ENCODE results near the gene IGSF3.
"Not testable (repeated sequence)": the region's sequence is repeated elsewhere in the genome, so short reads cannot be mapped to it uniquely, and the experiment has no call there.

Gene IGSF3

DNA sequence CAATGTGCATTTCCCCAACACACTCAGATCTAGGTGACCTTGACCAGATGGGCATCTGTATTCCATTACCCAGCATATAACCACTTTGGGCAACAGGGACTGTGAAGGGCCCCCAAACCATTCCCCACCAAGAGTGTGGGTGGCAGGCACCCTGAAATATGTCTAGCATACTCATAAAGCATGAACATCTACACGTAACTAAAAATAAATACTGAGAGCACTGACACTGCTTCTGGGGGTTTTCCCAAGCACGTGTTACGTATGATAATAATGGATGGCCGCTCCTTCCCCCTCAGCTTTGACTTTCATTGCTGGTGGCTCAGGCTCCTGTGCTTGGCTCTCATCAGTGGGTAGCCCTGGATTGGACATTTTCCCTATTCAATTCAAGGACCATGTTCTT, 39.1 kb downstream of the IGSF3 start:
- TF ChIP-seq, protein P1, sequence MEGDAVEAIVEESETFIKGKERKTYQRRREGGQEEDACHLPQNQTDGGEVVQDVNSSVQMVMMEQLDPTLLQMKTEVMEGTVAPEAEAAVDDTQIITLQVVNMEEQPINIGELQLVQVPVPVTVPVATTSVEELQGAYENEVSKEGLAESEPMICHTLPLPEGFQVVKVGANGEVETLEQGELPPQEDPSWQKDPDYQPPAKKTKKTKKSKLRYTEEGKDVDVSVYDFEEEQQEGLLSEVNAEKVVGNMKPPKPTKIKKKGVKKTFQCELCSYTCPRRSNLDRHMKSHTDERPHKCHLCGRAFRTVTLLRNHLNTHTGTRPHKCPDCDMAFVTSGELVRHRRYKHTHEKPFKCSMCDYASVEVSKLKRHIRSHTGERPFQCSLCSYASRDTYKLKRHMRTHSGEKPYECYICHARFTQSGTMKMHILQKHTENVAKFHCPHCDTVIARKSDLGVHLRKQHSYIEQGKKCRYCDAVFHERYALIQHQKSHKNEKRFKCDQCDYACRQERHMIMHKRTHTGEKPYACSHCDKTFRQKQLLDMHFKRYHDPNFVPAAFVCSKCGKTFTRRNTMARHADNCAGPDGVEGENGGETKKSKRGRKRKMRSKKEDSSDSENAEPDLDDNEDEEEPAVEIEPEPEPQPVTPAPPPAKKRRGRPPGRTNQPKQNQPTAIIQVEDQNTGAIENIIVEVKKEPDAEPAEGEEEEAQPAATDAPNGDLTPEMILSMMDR (IDR thresholded peaks at IDR 0.05; ENCODE audit: insufficient read depth, low read length, poor library complexity, severe bottlenecking), result no peak
- Histone ChIP-seq H3K36me3 (ENCODE audit: control insufficient read depth, insufficient read depth, low read length) (no peaks in the 10 kb centered on the region), H3K4me3 (replicated peaks; ENCODE audit: low read depth, low read length) (no peak overlapping the region), H3K27me3 (replicated peaks; ENCODE audit: control insufficient read depth, insufficient read depth, low read length) (no peaks in the 10 kb centered on the region)
- peak; percentile 29 for DNase-seq (ENCODE audit: extremely low read depth, insufficient read length)

DNA sequence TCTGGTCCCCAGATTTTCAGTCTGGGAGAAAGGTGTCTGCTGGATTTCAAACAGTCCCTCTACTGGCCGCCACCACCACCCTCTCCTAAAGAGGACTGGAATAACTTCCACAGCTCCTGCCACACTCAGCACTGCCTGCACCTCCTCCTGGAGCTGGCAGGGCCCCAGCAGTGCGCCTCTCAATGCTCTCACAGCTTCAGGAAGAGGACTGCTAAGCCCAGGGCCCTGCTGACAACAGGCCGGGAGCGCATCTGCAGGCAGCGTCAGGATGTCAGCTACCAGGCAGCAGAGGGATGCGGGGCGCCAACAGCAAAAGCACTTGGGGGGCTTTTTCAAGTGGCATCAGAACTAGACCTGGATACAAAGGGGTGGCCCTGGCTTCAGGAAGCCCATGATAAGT, 40.2 kb downstream of the IGSF3 start:
- not testable (repeated sequence) for H3K4me3 ChIP-seq (replicated peaks; ENCODE audit: low read depth, low read length); H3K36me3 ChIP-seq (ENCODE audit: control insufficient read depth, insufficient read depth, low read length); H3K27me3 ChIP-seq (replicated peaks; ENCODE audit: control insufficient read depth, insufficient read depth, low read length)
- peak; percentile 15 for DNase-seq (ENCODE audit: extremely low read depth, insufficient read length)

DNA sequence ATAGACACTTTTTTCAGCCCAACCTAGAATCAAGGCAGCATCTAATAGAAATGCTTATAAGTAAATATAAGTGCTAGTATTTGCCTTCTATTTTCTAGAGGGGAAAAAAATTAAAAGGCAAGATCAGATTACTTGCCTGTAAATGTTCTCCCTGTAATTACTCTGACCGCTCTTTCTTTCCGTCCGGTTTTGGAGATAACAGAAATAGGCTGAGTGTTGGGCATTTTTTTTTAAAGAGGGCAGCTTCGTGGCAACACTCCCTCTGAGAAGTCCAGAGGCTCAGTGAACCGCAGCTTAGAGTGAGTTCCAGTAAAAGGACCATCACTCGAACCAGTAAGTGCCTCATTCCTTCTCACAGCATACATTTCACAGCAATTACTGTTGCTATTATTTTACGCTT, 40.6 kb downstream of the IGSF3 start:
- not testable (repeated sequence) for DNase-seq (ENCODE audit: extremely low read depth, insufficient read length); H3K36me3 ChIP-seq (ENCODE audit: control insufficient read depth, insufficient read depth, low read length); H3K4me3 ChIP-seq (replicated peaks; ENCODE audit: low read depth, low read length); H3K27me3 ChIP-seq (replicated peaks; ENCODE audit: control insufficient read depth, insufficient read depth, low read length)

DNA sequence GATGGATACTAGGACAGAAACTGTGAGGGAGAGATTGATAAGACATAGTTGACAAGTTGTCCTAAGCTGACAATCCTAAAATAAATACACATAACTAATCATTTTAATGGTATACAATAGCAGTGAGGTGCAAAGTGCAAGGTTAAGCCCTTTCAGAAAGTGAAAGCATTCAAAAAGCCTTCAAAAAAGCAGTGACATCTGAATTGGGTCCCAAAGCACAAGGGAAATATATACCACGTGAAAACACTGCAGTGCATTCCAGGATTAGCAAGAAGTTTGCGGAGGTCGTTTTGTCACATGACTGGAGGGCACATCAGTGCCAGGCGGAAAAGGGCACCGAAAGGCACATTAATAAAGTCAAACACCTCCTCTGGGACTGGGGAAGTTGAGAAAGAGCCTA, 42.4 kb downstream of the IGSF3 start:
- not testable (repeated sequence) for H3K36me3 ChIP-seq (ENCODE audit: control insufficient read depth, insufficient read depth, low read length); H3K4me3 ChIP-seq (replicated peaks; ENCODE audit: low read depth, low read length); DNase-seq (ENCODE audit: extremely low read depth, insufficient read length)

DNA sequence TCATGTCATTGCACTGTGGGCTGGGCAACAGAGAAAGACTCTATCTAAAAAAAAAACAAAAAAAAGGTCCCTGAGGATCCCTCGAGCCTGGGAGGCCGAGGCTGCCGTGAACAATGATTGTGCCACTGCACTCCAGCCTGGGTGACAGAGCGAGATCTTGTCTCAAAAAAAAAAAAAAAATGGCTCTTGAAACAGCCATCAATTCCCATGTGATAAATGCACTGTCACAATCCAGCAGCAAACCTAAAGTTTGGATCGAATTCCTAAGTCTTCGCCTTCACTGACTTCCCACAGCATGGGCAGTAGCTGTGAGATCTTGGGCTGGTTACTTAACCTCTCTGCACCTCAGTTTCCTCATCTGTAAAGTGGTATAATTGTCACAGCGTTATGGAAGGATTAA, 43.5 kb downstream of the IGSF3 start:
- DNase-seq (ENCODE audit: extremely low read depth, insufficient read length), result no peak
- H3K27me3 ChIP-seq (replicated peaks; ENCODE audit: control insufficient read depth, insufficient read depth, low read length), result no peaks in the 10 kb centered on the region
- TF ChIP-seq, protein P1 (IDR thresholded peaks at IDR 0.05; ENCODE audit: insufficient read depth, low read length, poor library complexity, severe bottlenecking), result no peak
- no peak overlapping the region for H3K4me3 ChIP-seq (replicated peaks; ENCODE audit: low read depth, low read length)
- no peaks in the 10 kb centered on the region for H3K36me3 ChIP-seq (ENCODE audit: control insufficient read depth, insufficient read depth, low read length)

More for the DNA sequence above, 42.4 kb downstream of the IGSF3 start:
- not testable (repeated sequence) for H3K27me3 ChIP-seq (replicated peaks; ENCODE audit: control insufficient read depth, insufficient read depth, low read length)

DNA sequence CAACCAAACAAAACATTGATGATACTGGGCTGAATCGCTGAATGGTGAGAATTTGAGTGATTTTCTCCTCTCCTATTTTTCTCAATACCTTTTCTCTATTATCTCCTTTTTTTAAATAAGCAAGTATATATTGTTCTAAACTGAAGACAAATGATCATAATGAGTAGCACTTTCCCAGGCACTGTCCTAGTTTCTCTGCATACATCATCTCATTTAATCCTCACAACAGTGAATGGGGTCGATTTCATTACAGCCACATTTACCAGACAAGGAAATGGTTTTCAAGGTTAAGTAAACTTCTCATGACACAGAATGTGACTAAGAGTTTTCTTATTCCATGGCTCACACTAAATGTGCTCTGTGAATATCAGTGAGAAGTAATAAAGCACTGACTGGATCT, 45.0 kb downstream of the IGSF3 start:
- H3K27me3 ChIP-seq (replicated peaks; ENCODE audit: control insufficient read depth, insufficient read depth, low read length); H3K4me3 ChIP-seq (replicated peaks; ENCODE audit: low read depth, low read length); DNase-seq (ENCODE audit: extremely low read depth, insufficient read length); H3K36me3 ChIP-seq (ENCODE audit: control insufficient read depth, insufficient read depth, low read length): not testable (repeated sequence)

DNA sequence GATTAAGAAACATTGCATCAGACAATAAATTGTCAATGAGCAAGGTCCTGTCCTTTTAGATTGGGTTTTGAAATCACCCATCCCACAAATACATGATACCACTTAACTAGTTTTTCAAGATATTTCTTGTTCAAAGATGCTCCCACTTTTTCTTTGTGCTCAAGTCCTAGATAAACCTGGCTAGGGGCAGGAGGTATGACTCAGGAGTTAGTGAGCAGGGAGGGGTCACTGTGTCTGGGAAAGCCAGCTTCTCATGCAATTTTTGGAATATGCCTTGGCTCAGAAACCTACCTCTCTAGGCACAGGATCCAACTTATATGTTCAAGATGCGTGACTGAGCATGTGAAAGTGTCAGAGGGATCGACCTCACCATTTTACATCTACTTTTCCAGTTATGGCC, 45.8 kb downstream of the IGSF3 start:
- not testable (repeated sequence) for DNase-seq (ENCODE audit: extremely low read depth, insufficient read length); H3K27me3 ChIP-seq (replicated peaks; ENCODE audit: control insufficient read depth, insufficient read depth, low read length); H3K36me3 ChIP-seq (ENCODE audit: control insufficient read depth, insufficient read depth, low read length); H3K4me3 ChIP-seq (replicated peaks; ENCODE audit: low read depth, low read length)

DNA sequence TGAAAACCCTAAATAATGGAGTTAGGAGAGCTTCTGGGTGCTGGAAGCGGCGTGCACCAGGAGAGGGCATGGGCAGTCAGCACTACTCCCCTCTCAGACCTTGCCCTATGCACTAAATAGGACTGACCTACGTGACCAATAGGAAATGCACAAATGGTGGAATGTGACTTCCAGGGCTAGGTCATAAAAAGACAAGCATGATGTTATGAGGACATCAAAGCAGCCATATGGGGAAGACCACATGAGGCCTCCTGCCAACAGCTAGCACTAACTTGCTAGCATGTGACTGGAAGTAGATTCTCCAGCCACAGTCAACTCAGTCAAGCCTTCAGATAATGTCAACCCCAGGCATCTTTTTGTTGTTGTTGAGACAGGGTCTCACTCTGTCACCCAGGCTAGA, 47.1 kb downstream of the IGSF3 start:
- not testable (repeated sequence) for H3K4me3 ChIP-seq (replicated peaks; ENCODE audit: low read depth, low read length); H3K36me3 ChIP-seq (ENCODE audit: control insufficient read depth, insufficient read depth, low read length); DNase-seq (ENCODE audit: extremely low read depth, insufficient read length); H3K27me3 ChIP-seq (replicated peaks; ENCODE audit: control insufficient read depth, insufficient read depth, low read length)

DNA sequence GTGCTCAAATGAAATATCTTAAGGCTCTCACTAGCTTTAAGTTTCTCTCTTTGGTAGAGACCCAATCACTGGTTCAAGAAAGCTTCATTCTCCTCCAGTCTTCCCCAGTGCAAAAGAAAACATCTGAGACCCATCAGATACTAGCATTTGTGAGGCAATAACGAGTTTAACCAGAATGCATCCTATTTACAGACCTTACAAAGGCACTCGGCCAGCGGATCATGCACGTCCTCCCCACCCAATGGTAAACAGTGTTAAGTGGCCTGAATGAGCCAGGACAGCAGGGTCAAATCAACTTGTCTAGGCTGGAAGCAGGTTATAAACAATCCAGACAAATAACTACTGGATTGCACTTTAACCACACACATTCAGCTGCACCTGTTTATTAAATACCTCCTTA, 48.4 kb downstream of the IGSF3 start:
- H3K27me3 ChIP-seq (replicated peaks; ENCODE audit: control insufficient read depth, insufficient read depth, low read length); DNase-seq (ENCODE audit: extremely low read depth, insufficient read length); H3K36me3 ChIP-seq (ENCODE audit: control insufficient read depth, insufficient read depth, low read length); H3K4me3 ChIP-seq (replicated peaks; ENCODE audit: low read depth, low read length): not testable (repeated sequence)

DNA sequence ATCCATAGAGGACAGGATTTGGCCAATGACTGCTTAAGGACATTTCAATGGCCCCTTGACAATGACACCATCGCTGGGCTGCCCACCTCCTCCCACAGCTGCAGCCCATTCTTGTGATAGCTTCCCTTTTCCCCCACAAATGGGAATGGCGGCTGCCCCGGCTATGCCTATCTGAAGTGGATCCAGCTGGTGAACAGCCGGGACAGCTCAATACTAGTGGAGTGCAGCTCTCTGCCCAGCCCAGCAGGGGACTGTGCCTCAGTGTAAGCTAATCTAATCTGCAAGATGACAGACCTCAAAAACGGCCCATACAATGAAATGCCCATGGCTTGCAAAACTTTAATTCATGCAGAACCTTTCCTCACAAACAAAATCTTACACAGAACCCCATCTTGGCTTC, 49.7 kb downstream of the IGSF3 start:
- not testable (repeated sequence) for DNase-seq (ENCODE audit: extremely low read depth, insufficient read length); H3K27me3 ChIP-seq (replicated peaks; ENCODE audit: control insufficient read depth, insufficient read depth, low read length); H3K36me3 ChIP-seq (ENCODE audit: control insufficient read depth, insufficient read depth, low read length); H3K4me3 ChIP-seq (replicated peaks; ENCODE audit: low read depth, low read length)

DNA sequence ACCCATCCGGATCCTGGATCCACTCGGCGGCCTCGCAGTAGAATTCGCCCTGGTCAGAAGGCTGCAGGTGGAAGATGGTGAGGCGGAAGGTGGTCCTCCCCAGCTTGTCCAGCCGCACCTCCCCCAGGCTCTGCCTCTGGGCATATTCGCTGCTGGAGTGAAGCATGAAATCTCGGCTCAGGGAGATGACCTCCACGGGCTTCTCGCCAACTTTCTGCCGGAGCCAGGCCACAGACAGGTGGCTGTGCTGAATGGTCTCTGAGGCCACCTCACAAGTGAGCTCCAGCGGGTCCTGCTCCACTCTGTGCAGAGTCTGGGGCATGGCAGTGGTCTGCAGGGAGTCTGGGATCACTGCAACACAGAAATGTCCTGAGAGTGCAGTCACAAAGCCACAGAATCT, 53.7 kb downstream of the IGSF3 start:
- DNase-seq (ENCODE audit: extremely low read depth, insufficient read length); H3K36me3 ChIP-seq (ENCODE audit: control insufficient read depth, insufficient read depth, low read length); H3K4me3 ChIP-seq (replicated peaks; ENCODE audit: low read depth, low read length); H3K27me3 ChIP-seq (replicated peaks; ENCODE audit: control insufficient read depth, insufficient read depth, low read length): not testable (repeated sequence)

DNA sequence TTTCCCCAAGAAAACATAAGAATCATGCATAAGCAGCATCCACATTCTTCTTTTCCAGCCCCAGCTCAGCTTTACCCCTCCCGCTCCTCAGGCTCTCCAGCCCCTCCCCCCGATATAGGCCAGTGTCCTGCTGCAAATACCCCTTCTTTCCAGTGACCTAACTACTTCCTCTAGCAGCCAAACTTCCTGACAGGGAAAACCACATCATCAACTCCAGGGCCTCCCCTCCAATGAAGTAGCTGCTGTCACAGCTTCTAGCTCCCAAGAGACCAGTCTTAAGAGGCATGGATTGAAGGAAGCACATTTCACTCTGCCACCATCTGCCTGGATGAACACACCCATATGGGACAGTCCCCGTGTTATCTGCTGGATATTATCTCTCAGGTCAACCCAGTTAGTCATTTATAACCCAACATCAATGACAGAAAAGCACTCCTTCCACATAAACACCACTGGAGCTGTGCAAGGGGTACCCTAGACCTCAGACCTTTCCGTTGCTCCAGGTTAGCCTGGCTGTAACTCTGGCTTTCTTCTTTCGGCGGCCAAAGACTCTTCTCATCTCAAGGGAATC, 57.6 kb downstream of the IGSF3 start:
- not testable (repeated sequence) for H3K4me3 ChIP-seq (replicated peaks; ENCODE audit: low read depth, low read length); H3K36me3 ChIP-seq (ENCODE audit: control insufficient read depth, insufficient read depth, low read length); H3K27me3 ChIP-seq (replicated peaks; ENCODE audit: control insufficient read depth, insufficient read depth, low read length); DNase-seq (ENCODE audit: extremely low read depth, insufficient read length)

DNA sequence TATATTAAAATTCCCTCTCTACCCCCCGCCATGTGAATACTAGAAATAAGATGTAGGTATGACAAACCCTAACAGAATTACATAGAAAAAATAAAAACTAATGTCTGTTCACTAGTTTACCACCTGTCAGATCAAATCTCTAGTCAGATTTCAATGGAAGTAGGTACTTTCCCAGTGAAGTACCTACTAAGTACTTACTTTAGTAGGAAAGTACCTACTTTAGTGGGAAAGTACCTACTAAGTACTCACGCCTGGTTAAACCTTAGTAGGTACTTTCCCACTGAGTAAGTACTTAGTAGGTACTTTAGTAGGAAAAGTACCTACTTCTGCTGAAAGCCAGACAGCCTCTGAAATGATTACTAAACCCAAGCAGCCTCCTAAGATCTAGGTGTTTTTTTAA, 58.7 kb downstream of the IGSF3 start:
- not testable (repeated sequence) for DNase-seq (ENCODE audit: extremely low read depth, insufficient read length); H3K27me3 ChIP-seq (replicated peaks; ENCODE audit: control insufficient read depth, insufficient read depth, low read length); H3K4me3 ChIP-seq (replicated peaks; ENCODE audit: low read depth, low read length); H3K36me3 ChIP-seq (ENCODE audit: control insufficient read depth, insufficient read depth, low read length)

Data from GM06990 (cell line).